ENCODE data around the gene CNTRL.
A peak's percentile ranks its signal among the peaks of the same experiment; 100 is the strongest.
"Not testable (repeated sequence)": the region's sequence is repeated elsewhere in the genome, so short reads cannot be mapped to it uniquely, and the experiment has no call there.

CNTRL gene

GRCh38 chr9:121133104-121133816 lies 58.5 kb downstream of the CNTRL start:
- DNase-seq, result peak; percentile 72 to 77

DNA sequence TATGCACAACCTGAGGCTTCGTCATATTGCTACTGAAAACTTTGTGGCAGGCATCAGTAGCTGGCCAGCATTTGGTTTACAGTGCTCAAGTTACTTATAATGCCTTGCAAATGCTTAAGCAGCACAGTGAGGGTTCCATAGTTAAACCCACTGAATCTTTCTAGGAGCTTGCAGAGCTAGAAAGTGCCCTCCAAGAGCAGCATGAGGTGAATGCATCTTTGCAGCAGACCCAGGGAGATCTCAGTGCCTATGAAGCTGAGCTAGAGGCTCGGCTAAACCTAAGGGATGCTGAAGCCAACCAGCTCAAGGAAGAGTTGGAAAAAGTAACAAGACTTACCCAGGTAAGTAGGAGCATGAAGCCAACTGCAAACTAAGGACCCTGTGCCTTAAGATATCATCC lies 60.9 kb downstream of the CNTRL start:
- DNase-seq, result no peak

DNA sequence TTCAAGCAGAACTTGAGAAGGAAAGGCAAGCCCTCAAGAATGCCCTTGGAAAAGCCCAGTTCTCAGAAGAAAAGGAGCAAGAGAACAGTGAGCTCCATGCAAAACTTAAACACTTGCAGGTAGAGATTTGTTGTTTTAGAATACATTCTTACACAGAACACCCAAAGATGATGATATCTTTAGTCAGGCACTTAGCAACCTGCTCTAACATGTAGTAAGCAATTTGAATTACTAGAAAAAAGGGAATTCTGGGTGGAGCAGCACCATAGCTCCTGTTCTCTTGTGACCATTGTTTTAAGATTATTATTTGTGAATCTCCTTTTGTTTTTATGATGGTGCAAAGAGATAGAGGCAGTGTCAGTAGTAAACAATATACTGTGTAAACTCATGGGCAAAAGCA lies 63.8 kb downstream of the CNTRL start:
- no peak for DNase-seq

- no peak for DNase-seq
Observed at GRCh38 chr9:121138973-121139372, 64.2 kb downstream of the CNTRL start.

- DNase-seq, result no peak
Observed at GRCh38 chr9:121140162-121140561, 65.4 kb downstream of the CNTRL start.

DNA sequence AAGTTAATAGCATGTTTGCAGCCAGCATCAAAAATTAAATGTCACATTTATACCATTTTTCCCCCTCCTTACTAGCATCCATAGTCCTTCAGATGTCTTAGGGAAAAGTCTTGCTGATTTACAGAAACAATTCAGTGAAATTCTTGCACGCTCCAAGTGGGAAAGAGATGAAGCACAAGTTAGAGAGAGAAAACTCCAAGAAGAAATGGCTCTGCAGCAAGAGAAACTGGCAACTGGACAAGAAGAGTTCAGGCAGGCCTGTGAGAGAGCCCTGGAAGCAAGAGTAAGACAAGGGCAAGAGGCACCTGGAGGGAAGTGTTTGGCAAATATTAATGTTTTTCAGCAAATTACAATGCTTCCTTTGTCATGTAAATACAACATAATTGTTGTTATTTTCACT lies 66.6 kb downstream of the CNTRL start:
- DNase-seq, result no peak

- DNase-seq, result no peak
Observed at GRCh38 chr9:121141706-121142105, 67.0 kb downstream of the CNTRL start.

DNA sequence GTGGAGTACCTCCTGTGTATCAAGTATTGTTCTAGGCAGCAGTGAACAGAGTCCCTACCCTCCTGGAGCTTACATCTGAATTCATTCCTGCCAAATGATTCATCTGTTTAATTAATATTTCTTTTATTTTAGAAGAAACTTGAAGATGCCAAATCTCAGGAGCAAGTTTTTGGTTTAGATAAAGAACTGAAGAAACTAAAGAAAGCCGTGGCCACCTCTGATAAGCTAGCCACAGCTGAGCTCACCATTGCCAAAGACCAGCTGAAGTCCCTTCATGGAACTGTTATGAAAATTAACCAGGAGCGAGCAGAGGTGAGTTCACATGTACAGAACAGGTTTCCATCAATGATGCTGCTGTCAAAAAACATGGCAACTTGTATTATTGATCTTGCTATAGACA lies 69.0 kb downstream of the CNTRL start:
- no peak for DNase-seq

DNA sequence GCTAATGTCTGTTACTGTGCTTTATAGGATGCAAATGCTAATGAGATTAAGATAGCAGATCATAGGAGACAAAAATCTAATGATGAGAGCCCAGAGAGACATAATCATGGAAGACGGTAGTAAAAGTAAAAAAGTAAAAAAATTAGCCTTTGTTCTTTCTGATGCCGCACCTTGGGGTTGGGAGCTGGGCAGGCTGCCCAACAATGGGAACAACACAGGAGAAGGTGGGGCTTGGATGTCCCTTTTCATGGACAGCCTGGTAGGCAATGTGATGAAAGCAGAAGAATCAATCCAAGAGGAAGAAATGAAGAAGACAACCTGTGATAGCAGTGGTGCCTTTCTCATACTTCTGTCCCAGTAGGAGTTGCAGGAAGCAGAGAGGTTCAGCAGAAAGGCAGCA lies 69.7 kb downstream of the CNTRL start:
- DNase-seq, result no peak

DNA sequence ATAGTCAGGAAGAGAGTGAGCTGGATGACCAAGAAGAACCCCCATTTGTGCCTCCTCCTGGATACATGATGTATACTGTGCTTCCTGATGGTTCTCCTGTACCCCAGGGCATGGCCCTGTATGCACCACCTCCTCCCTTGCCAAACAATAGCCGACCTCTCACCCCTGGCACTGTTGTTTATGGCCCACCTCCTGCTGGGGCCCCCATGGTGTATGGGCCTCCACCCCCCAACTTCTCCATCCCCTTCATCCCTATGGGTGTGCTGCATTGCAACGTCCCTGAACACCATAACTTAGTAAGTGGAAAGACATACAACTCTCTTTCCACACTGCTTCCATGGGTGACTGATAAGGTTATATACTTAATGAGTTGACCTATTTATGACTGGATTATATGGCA lies 75.4 kb downstream of the CNTRL start:
- no peak for DNase-seq

DNA sequence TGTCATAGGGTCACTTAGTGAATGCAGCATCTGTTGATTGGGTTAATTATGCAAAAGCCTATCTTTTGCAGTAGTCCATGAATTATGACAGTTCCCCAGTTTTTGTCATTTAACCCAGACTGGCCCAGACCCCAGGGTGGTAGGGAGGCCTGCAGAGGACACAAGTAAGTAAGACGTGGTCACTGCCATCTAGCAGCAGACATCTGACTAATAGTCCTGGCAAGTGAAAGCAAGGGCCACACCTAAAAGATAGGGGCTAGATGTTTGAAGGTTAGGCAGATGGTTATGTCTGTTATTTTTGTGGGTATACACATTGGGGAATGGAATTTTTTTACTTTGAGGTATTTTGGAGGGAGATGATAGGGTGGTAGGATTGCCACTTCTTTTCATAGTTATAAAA lies 78.9 kb downstream of the CNTRL start:
- no peak for DNase-seq

GRCh38 chr9:121154782-121155181 lies 80.0 kb downstream of the CNTRL start:
- DNase-seq, result no peak

DNA sequence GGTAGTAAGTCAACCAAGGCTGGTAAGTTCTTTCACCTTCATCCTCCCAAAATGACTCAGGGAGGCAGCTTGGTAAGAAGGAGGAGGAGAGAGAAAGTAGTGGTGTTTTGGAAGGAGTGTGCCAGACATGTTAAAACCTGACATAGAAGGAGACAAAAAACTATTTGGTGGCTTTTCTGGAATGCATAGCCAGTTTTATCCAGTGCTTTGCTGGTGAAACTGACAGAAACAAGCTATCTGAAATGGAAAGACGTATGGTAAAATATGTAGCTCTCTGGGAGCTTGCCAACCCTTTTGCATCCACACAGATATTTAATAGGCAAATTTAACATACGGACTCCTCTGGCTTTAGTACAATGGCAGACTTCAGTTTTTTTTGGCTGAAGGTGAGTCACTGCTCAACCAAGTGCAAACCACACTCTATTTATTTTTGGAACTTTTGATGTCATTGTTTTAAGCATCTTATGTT lies 81.5 kb downstream of the CNTRL start:
- DNase-seq, result peak; percentile 22 to 28

GRCh38 chr9:121157939-121158338 lies 83.2 kb downstream of the CNTRL start:
- DNase-seq, result no peak

- DNase-seq, result no peak
Observed at GRCh38 chr9:121160025-121160424, 85.3 kb downstream of the CNTRL start.

DNA sequence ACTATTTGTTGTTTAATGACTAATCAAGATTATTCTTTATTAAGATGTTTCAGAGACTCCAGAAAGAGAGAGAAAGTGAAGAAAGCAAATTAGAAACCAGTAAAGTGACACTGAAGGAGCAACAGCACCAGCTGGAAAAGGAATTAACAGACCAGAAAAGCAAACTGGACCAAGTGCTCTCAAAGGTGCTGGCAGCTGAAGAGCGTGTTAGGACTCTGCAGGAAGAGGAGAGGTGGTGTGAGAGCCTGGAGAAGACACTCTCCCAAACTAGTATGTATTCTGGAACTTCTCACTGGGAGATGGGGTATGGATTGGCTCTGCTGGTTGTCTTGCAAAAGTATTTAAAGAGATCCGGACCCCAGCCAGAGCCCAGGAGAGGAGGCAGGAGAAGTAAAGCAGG lies 93.3 kb downstream of the CNTRL start:
- no peak for DNase-seq

- DNase-seq, result peak in 1 of 2 donors; percentile 36
Observed at GRCh38 chr9:121169094-121169601, 94.4 kb downstream of the CNTRL start.

DNA sequence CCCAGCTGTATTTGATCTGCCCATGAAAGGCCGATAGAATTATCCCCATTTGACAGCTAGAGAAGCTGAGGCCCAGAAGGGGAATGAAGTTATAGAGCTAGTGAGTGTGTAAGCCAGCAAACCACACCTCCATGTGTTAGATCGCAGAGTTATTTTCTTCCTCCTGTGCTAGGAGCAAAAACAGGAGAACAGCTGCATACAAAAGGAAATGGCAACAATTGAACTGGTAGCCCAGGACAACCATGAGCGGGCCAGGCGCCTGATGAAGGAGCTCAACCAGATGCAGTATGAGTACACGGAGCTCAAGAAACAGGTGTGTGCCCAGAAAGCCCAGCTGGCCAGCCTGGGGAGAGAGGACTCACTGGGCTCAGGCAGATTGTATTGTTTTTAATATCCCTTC lies 96.5 kb downstream of the CNTRL start:
- DNase-seq, result no peak

DNA sequence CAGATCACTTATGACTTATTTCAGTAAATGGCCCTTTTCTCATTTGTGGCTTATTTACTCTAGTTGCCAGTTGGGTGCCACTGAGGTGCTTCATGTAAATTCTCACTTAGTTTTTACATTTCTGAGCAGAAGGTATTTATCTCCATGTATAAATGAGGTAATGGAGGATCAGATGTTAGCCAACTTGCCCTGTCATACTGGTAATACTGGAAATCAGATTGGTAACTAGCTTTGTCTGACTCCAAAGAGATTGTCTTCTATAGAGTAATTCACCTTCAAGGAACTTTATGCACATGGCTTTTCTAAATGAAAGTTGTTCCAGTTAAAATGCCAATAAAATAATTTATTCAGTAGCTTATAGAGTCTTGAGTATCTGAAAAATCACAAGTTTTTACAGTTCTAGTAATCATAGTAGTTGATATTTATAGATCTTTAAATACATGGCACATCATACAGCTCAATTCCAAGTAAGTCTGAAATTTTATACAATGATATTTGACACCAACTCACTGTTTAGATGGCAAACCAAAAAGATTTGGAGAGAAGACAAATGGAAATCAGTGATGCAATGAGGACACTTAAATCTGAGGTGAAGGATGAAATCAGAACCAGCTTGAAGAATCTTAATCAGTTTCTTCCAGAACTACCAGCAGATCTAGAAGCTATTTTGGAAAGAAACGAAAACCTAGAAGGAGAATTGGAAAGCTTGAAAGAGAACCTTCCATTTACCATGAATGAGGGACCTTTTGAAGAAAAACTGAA lies 98.2 kb downstream of the CNTRL start:
- no peak for DNase-seq

DNA sequence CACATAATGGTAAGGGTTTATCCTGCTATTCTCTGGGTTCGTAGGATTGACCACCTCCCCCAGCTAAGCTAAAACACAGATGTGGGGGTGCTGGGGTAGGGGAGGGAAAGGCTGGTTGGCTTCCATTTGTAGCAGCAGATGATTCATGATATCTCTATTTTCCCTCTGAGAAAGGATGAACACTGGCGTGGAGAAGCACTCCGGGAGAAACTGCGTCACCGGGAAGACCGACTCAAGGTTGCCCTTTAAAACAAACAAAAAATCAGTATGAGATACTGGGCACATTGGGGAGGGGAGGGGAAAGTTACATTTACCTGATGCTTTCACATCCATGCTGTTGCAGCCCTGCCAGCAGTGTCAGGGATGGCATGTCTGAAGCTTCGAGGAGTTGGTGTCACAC lies 98.7 kb downstream of the CNTRL start:
- DNase-seq, result no peak

- DNase-seq, result no peak
Observed at GRCh38 chr9:121178676-121179372, 104.1 kb downstream of the CNTRL start.

- not testable (repeated sequence) for DNase-seq
Observed at GRCh38 chr9:121179373-121179721, 104.6 kb downstream of the CNTRL start.

- DNase-seq, result no peak
Observed at GRCh38 chr9:121179930-121180681, 105.4 kb downstream of the CNTRL start.

Measured in CD4-positive, alpha-beta T cell treated with Interferon alpha-2 for 1 hour (primary cell).